HepG2 (cell line): ENCODE data around the gene IL17RC. TPM values are rescaled to one million over a fixed set of nuclear protein-coding genes. Genes with fewer than 3 reads are reported as not detected.
A peak's percentile ranks its signal among the peaks of the same experiment; 100 is the strongest.

ENCODE experiments used
- AGO1 ChIP-seq: fragments of 200-400 bp; formaldehyde crosslinking; IDR thresholded peaks from 2 replicates; pipeline ENCODE4 v1.6.1; 2017; ENCODE audit warnings: mild to moderate bottlenecking, low read depth, low read length, moderate library complexity; ENCODE audit not compliant: poor library complexity, severe bottlenecking
- AGO2 ChIP-seq: fragments of 200-400 bp; formaldehyde crosslinking; optimal IDR thresholded peaks from 2 replicates; pipeline ENCODE3; 2017; ENCODE audit warnings: mild to moderate bottlenecking, low read depth, low read length, moderate library complexity
- ATRX ChIP-seq: sonication (generic); formaldehyde crosslinking; IDR thresholded peaks from 2 replicates; pipeline ENCODE4 v1.4.0; 2020; ENCODE audit warnings: missing genetic modification reagents, borderline replicate concordance
- BCL6 ChIP-seq: IDR thresholded peaks from 2 replicates; pipeline ENCODE4 v1.6.1; 2016; ENCODE audit warnings: missing genetic modification reagents, missing compliant biosample characterization
- BRCA1 ChIP-seq: sonication (generic); formaldehyde crosslinking; IDR thresholded peaks from 2 replicates; pipeline ENCODE4 v1.4.0; 2020; ENCODE audit warnings: missing genetic modification reagents
- CCAR2 ChIP-seq: fragments of 200-400 bp; formaldehyde crosslinking; optimal IDR thresholded peaks from 2 replicates; pipeline ENCODE3; 2018; ENCODE audit warnings: low read depth, mild to moderate bottlenecking, low read length, moderate library complexity
- ETV6 ChIP-seq: sonication (generic); formaldehyde crosslinking; conservative IDR thresholded peaks from 2 replicates; pipeline ENCODE4 v1.4.0; 2020; ENCODE audit warnings: missing genetic modification reagents
- GABPB1 ChIP-seq: IDR thresholded peaks from 2 replicates; pipeline ENCODE4 v1.6.1; 2016; ENCODE audit warnings: mild to moderate bottlenecking, missing genetic modification reagents, moderate library complexity, missing compliant biosample characterization
- HDAC2 ChIP-seq: sonication (generic); formaldehyde crosslinking; IDR thresholded peaks from 2 replicates; pipeline ENCODE4 v1.4.0; 2020; ENCODE audit warnings: missing genetic modification reagents
- NFYC ChIP-seq: IDR thresholded peaks from 2 replicates; pipeline ENCODE4 v1.6.1; 2016; ENCODE audit warnings: missing genetic modification reagents, missing compliant biosample characterization
- POLR2AphosphoS2 ChIP-seq: IDR thresholded peaks from 2 replicates; pipeline ENCODE4 v1.6.1; 2011; ENCODE audit warnings: low read depth, low read length, improper control_type of control experiment
- TBP ChIP-seq: sonication (generic); formaldehyde crosslinking; IDR thresholded peaks from 2 replicates; pipeline ENCODE4 v1.5.0; 2020; ENCODE audit warnings: missing genetic modification reagents
- ZMYM2 ChIP-seq: sonication (generic); formaldehyde crosslinking; IDR thresholded peaks from 2 replicates; pipeline ENCODE4 v1.8.0; 2022; ENCODE audit warnings: mild to moderate bottlenecking, missing genetic modification reagents
- ZNF281 ChIP-seq: sonication (generic); formaldehyde crosslinking; IDR thresholded peaks from 2 replicates; pipeline ENCODE4 v1.4.0; 2020; ENCODE audit warnings: missing genetic modification reagents, borderline replicate concordance
- ZNF362 ChIP-seq: sonication (generic); formaldehyde crosslinking; IDR thresholded peaks from 2 replicates; pipeline ENCODE4 v1.4.0; 2020; ENCODE audit warnings: missing genetic modification reagents, mild to moderate bottlenecking, borderline replicate concordance
- ZNF788 ChIP-seq: sonication (generic); formaldehyde crosslinking; IDR thresholded peaks from 2 replicates; pipeline ENCODE4 v1.5.0; 2020; ENCODE audit warnings: mild to moderate bottlenecking, missing genetic modification reagents, borderline replicate concordance
- ZSCAN21 ChIP-seq: sonication (generic); formaldehyde crosslinking; IDR thresholded peaks from 2 replicates; pipeline ENCODE4 v1.8.0; 2022; ENCODE audit warnings: mild to moderate bottlenecking, missing genetic modification reagents, moderate library complexity, borderline replicate concordance
- polyA plus RNA-seq, 8 experiments: library from polyadenylated mRNA; depleted of rRNA in 3 of 8; stranded (reverse) in 7 of 8; unstranded in 1 of 8; fragments of >200 nt; fragmentation: Illumina TruSeq in 4 of 8; extraction: Trizol in 4 of 8; gene quantifications; 2 replicates each; pipeline versions ENCODE4 v1.2.1 to v1.2.3, GENCODE V29; 2011 to 2016; ENCODE audit warnings: low read depth in 4 of 8, missing spikeins in 1 of 8, mixed read lengths in 1 of 8; ENCODE audit not compliant: insufficient read depth in 1 of 8
- total RNA-seq, 5 experiments: library from RNA; depleted of rRNA; stranded (reverse); fragments of >200 nt; fragmentation: Illumina TruSeq; extraction: Trizol; gene quantifications; 2 replicates each; pipeline ENCODE4 v1.2.3, GENCODE V29; 2016; ENCODE audit warnings: low read depth in 1 of 5
- TF ChIP-seq, protein P1 (sequence below): sonication (generic); formaldehyde crosslinking; IDR thresholded peaks from 2 replicates; pipeline ENCODE4 v1.4.0; 2020; ENCODE audit warnings: mild to moderate bottlenecking, missing genetic modification reagents

IL17RC gene
- total and polyA plus RNA-seq, 2 of the 13 experiments (the other 11 are each of a cell fraction or from before 2014, with no cell fraction given), result 20.7 to 24.0 TPM

GRCh38 chr3:9915254-9916141 is 1.4 kb upstream of the IL17RC start (continued):
- TF ChIP-seq ZSCAN21 (peak; percentile 77; the same call in 1 of the 2 replicates), CCAR2 (no peak), BRCA1 (CRISPR knock-in tag) (0 out of 2 replicates have a peak, but pooled peaks have one; percentile 54), GABPB1 (peak; percentile 83), ATRX (CRISPR knock-in tag) (no peak), ETV6 (CRISPR knock-in tag) (peak; percentile 59; the same call in 1 of the 2 replicates), HDAC2 (CRISPR knock-in tag) (0 out of 2 replicates have a peak, but pooled peaks have one; percentile 33), BCL6 (CRISPR knock-in tag) (no peak; the same call in 1 of the 2 replicates), AGO2 (peak; percentile 95), POLR2AphosphoS2 (no peak), ZNF362 (CRISPR knock-in tag) (no peak), ZMYM2 (no peak), TBP (no peak), ZNF281 (no peak; the same call in 1 of the 2 replicates), AGO1 (no peak), NFYC (CRISPR knock-in tag) (no peak), ZNF788 (CRISPR knock-in tag) (peak; percentile 11; the same call in 1 of the 2 replicates)
- TF ChIP-seq, protein P1, sequence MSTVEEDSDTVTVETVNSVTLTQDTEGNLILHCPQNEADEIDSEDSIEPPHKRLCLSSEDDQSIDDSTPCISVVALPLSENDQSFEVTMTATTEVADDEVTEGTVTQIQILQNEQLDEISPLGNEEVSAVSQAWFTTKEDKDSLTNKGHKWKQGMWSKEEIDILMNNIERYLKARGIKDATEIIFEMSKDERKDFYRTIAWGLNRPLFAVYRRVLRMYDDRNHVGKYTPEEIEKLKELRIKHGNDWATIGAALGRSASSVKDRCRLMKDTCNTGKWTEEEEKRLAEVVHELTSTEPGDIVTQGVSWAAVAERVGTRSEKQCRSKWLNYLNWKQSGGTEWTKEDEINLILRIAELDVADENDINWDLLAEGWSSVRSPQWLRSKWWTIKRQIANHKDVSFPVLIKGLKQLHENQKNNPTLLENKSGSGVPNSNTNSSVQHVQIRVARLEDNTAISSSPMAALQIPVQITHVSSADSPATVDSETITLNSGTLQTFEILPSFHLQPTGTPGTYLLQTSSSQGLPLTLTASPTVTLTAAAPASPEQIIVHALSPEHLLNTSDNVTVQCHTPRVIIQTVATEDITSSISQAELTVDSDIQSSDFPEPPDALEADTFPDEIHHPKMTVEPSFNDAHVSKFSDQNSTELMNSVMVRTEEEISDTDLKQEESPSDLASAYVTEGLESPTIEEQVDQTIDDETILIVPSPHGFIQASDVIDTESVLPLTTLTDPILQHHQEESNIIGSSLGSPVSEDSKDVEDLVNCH, result no peak
